Measurements from ENCODE around the gene SLC17A5. TPM values are rescaled to one million over a fixed set of nuclear protein-coding genes. Genes with fewer than 3 reads are reported as not detected.

Gene SLC17A5
- total RNA-seq, 1 donor from 2014 or later = 11.4 TPM

GRCh38 chr6:73665686-73666319 lies 12.0 kb upstream of the SLC17A5 start:
- no peak for DNase-seq (ENCODE audit: low read depth)
- TF ChIP-seq CTCF (conservative IDR thresholded peaks at IDR 0.05; ENCODE audit: low read depth, low read length) = no peak
- H3K4me3 ChIP-seq (ENCODE audit: low read depth, low read length) = no peak overlapping the region

GRCh38 chr6:73664701-73665100 lies 10.9 kb upstream of the SLC17A5 start:
- no peak overlapping the region for H3K4me3 ChIP-seq (ENCODE audit: low read depth, low read length)
- TF ChIP-seq CTCF (conservative IDR thresholded peaks at IDR 0.05; ENCODE audit: low read depth, low read length) = no peak
- DNase-seq (ENCODE audit: low read depth) = no peak

- no peak for TF ChIP-seq CTCF (conservative IDR thresholded peaks at IDR 0.05; ENCODE audit: low read depth, low read length)
- no peak overlapping the region for H3K4me3 ChIP-seq (ENCODE audit: low read depth, low read length)
- DNase-seq (ENCODE audit: low read depth) = no peak
These were observed 3.4 kb upstream of the SLC17A5 start for GRCh38 chr6:73657201-73657600.

- H3K4me3 ChIP-seq (ENCODE audit: low read depth, low read length) = no peak overlapping the region
- TF ChIP-seq CTCF (conservative IDR thresholded peaks at IDR 0.05; ENCODE audit: low read depth, low read length) = no peak
- no peak for DNase-seq (ENCODE audit: low read depth)
These were observed 2.8 kb upstream of the SLC17A5 start for GRCh38 chr6:73656531-73657145.

- peak overlapping the region; percentile 96 for H3K4me3 ChIP-seq (ENCODE audit: low read depth, low read length)
- no peak for TF ChIP-seq CTCF (conservative IDR thresholded peaks at IDR 0.05; ENCODE audit: low read depth, low read length)
- DNase-seq (ENCODE audit: low read depth) = no peak
These were observed 1.6 kb upstream of the SLC17A5 start for GRCh38 chr6:73655341-73655917.

- DNase-seq (ENCODE audit: low read depth) = no peak
- peak; percentile 55 for TF ChIP-seq CTCF (conservative IDR thresholded peaks at IDR 0.05; ENCODE audit: low read depth, low read length)
- H3K4me3 ChIP-seq (ENCODE audit: low read depth, low read length) = peak overlapping the region; percentile 96
These were observed 888 bp downstream of the SLC17A5 start for GRCh38 chr6:73652637-73653570.

All from epithelial cell of proximal tubule (primary cell).